ENCODE results near the gene VCL.
"Not testable (repeated sequence)": the region's sequence is repeated elsewhere in the genome, so short reads cannot be mapped to it uniquely, and the experiment has no call there.

Gene VCL

DNA sequence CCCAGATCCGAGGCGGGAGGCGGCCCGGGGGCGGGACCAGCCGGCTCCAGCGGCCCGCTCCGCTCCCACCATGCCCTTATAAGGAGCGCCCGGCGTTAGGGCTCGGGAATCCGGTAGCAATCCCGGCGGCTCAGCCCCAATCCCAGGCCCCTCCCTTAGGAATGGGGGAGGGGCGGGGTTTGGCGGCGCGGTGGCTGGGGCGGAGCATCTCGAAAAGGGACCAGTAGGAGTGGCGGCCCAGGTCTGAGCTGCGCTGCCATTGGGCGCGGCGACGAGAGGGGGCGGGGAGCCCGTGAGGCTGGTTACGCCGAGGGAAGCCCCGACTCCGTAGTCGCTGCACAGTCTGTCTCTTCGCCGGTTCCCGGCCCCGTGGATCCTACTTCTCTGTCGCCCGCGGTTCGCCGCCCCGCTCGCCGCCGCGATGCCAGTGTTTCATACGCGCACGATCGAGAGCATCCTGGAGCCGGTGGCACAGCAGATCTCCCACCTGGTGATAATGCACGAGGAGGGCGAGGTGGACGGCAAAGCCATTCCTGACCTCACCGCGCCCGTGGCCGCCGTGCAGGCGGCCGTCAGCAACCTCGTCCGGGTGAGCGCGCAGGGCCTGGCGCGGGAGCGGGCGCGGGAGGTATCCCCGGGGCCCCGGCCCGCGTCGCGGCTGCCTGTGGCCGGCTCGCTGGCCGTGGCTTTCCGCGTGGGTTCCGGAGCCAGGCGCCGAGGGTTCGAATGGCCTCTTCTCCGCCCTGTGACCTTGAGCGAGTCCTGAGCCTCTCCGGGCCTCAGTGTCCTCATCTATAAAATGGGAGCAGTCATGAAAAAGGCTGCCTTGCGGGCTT lies at the start of gene VCL:
TSS of gene VCL (plus strand) at position 330 of the 836 bp plus-strand sequence. CDS start at position 422, 92 bp downstream.
- peak; percentile 96 for DNase-seq (ENCODE audit: low read depth)

DNA sequence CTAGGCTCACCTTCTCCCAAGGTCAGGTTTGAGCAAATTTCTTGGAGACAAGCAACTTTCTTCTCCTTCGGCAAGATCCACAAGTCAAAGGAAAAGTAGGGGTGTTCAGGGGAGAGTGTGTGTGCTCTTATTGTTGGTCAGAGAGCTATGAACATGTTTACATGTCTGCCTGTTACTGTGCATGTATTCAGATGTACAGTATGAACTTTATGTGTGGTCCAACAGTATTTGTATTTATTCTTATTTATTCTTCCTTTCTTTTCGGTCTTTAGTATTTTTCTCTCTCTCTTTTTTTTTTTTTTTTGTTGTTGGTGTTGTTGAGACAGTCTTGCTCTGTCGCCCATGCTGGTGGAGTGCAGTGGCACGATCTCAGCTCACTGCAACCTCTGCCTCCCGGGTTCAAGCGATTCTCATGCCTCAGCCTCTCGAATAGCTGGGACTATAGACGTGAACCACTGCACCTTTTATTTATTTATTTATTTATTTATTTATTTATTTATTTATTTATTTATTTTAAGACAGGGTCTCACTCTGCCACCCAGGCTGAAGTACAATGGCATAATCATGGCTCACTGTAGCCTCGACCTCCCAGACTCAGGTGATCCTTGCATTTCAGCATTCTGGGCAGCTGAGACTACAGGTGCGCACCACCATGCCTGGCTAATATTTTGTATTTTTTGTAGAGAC lies 48.8 kb upstream of the VCL start:
- DNase-seq (ENCODE audit: low read depth) = no peak

DNA sequence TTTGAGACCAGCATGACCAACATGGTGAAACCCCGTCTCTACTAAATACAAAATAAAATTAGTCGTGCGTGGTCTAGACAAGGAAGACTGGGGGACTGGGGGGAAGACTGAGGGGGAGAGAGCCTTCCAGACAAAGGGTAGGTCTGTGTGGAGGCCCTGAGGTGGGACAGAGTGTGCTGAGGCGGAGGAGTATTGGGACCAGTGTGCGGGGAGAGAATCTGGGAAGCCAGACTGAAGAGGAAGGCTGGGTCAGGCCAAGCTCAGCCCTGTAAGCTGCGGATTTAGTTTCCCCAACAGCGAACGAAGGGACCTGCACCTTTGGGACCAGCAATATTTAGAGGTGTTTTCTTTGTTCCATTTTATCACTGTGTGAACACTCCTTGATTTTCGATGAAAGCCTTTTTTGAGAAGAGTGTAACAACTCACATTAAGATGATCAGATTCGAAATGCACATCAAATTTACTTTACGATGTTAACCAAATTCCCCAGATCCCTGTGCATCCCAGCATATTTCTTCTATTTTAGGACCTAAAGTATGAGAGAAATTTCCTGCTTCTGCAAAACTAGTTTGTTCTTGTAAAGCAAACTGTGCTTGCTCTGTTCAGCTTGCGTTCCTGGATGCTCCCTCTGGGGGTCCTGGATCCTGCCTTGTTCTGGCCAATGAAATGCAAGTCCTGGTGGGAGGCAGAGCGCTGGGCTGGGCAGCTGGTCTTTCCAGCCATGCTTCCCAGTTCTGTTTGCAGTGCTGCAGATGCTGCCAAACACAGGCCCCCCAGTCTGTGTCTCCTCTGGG lies 47.6 kb upstream of the VCL start:
- no peak for DNase-seq (ENCODE audit: low read depth)

DNA sequence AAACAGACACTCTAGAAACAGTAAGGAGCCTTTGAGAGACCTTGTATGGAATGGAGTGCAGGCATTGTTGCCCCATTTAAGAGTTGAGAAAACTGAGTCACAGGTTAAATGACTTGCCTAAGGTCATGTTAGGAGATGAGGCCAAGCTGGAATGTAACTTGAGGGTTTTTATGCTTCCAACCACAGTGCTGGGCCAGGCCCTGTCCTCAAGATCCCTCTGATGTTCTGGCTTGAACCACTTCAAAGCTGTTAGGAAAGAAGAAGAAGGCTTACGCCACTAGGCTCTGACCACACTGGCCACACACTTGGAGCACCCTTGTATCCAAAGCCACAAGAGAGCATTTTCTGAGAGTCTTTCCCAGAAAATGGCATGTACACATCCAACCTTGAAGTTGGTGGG lies 44.3 kb upstream of the VCL start:
- DNase-seq (ENCODE audit: low read depth) = no peak

DNA sequence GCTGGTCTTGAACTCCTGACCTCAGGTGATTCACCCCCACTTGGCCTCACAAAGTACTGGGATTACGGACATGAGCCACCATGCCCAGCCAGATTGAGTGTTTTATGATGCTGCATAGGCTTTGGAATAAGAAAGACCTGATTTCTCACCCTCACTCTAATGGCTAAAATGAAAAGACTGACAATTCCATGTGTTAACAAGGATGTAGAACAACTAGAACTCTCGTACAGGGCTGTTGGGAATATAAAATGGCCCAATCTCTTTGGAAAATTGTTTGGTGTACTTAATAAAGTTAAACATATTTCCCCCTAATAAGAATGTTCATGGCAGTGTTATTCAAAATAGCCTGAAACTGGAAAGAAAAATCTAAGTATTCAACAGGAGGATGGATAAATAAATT lies 43.2 kb upstream of the VCL start:
- DNase-seq (ENCODE audit: low read depth) = no peak

DNA sequence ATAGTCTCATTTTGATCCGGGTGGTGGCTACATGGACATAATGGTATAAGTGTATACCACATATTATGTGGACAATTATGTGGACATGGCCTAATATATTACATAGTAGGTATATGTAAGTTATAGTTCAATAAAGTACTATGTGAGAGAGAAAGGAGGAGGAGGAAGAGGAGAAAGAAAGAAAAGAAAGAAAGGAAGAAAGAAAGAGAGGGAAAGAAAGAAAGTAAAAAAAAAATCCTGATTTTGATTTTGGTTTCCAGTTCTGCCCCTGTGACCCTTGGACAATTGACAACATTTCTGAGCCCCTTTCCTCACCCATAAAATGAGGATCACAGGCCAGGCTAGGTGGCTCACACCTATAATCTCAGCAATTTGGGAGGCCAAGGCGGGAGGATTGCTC lies 42.2 kb upstream of the VCL start:
- DNase-seq (ENCODE audit: low read depth) = no peak

DNA sequence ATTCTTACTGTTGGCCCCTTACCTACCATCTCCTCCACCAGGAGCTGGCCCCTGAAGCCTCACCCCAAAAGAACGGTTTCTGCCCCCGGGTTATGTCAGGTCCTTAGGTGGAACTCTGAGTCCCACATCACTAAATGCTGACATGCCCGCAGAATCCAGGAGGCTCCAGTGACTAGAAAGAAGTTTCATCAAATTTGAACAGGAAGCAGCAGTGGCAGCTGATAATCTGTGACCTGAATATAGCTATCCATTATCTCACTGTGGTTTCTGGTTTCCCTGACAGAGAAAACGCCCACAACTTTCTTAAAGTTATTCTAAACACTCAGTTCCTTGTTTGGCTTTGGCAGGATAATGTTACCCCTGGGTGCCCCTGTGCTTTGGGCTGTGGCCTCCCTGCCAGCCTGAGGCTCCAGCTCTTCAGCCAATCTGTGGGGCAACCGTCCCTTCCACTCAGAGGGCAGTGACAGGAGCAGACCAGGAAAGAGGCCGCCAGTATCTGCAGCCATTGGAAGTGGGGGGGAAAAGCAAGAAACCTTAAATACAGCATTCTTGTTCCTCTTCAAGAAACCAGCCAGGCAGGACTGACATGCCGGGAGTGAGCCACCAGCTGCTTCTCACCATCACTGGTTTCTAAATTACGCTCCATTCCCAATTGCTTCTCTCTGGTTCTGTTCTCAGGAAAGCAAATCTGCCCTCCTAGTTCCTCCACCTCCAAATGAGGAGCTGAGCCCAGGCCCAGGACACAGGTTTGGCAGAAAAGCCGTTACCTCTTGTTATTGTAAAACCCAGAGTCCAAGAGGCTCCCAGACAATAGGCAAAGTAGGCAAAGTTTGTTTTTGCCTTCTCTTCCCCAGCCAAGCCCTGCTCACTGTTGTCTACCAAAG lies 41.2 kb upstream of the VCL start:
- no peak for DNase-seq (ENCODE audit: low read depth)

DNA sequence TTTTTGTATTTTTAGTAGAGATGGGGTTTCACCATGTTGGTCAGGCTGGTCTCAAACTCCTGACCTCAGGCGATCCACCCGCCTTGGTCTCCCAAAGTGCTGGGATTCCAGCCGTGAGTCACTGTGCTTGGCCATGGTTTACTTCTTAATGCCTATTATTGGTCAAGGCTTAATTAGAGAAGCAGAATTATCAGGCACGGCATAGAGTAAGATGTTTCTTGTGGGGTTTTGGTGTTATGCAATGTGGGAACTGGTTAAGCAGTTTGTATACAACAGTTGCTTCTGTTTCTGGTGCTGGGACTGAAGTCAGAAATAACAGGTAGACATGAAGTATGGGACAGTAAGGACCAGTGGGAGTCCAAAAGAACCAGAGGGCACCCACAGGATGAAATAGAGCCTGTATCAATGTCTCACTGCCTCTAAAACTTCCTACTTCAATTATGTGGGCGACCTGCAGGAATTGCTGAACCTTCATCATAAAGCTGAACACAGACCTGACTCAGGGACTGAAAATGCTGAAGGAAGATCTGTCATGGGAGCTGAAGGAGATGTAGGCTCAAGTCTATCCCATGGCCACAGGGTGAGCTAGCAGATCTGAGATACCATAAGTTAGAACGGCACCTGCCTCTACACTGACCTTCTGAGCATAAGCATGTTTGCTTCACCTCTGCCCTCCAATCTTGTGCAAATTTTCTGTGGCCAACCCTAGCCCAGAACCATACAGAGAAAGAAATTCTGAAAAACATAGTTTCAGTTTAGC lies 38.3 kb upstream of the VCL start:
- no peak for DNase-seq (ENCODE audit: low read depth)

DNA sequence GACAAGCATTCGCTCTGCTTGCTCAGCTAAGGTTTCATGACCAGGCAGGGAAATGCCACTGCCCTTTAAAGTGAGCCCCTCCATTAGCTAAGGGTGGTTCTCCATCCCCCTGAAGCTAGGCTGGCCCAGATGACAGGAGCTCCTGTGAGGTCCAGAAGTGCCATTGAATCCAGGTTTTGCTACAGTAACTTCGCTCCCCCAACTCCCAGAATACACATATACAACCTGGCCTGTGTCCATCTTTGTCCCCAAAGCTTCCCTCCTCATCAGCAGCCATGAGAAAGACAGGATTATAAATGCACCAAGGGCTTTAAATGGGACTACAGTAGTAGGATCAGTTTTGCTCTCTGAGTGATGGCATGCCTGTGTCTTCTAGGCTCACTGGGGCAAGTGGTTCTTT lies 35.5 kb upstream of the VCL start:
- no peak for DNase-seq (ENCODE audit: low read depth)

DNA sequence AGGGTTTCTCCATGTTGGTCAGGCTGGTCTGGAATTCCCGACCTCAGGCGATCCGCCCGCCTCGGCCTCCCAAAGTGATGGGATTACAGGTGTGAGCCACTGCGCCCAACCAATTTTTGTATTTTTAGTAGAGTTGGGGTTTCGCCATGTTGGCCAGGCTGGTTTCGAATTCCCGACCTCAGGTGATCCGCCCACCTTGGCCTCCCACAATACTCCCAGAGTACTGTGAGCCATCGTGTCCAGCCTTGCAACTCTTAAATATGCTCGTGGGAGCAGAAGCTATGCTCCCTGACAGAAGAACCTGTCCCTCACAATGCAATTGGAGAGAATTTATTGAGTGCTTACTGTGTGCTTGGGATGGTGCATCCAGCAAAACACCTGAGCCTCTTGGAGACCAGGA lies 34.4 kb upstream of the VCL start:
- not testable (repeated sequence) for DNase-seq (ENCODE audit: low read depth)

DNA sequence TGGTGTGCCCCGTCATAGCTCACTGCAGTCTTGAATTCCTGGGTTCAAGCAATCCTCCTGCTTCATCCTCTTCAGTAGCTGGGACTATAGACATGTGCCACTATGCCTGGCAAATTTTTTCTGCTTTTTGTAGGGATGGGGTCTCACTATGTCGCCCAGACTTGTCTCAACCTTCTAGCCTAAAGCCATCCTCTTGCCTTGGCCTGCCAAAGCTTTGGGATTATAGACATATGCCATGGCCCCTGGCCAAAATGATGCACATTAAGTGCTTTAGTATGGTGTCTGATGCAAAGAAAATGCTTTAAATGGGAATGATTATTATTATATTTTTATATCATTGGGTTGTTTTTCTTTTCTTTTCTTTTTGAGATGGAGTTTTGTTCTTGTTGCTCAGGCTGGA lies 33.2 kb upstream of the VCL start:
- DNase-seq (ENCODE audit: low read depth) = no peak

DNA sequence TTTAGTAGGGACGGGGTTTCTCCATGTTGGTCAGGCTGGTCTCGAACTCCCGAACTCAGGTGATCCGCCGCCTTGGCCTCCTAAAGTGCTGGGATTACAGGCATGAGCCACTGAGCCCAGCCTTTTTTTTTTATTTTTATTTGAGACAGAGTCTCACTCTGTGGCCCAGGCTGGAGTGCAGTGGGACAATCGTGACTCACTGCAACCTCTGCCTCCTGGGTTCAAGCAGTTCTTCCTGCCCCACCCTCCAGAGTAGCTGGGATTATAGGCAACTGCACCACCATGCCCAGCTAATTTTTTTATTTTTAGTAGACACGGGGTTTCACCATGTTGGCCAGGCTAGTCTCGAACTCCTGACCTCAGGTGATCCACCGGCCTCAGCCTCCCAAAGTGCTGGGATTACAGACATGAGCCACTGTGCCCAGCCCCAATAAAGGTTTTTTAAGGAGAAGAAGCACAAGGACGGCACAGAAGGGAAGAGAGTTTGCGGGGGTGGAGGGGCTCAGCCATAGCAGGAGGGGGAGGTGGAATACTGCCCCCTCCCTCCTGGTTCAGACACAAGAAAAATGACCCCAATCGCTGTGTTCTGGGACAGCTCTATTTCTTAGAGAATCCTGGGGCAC lies 32.5 kb upstream of the VCL start:
- not testable (repeated sequence) for DNase-seq (ENCODE audit: low read depth)

DNA sequence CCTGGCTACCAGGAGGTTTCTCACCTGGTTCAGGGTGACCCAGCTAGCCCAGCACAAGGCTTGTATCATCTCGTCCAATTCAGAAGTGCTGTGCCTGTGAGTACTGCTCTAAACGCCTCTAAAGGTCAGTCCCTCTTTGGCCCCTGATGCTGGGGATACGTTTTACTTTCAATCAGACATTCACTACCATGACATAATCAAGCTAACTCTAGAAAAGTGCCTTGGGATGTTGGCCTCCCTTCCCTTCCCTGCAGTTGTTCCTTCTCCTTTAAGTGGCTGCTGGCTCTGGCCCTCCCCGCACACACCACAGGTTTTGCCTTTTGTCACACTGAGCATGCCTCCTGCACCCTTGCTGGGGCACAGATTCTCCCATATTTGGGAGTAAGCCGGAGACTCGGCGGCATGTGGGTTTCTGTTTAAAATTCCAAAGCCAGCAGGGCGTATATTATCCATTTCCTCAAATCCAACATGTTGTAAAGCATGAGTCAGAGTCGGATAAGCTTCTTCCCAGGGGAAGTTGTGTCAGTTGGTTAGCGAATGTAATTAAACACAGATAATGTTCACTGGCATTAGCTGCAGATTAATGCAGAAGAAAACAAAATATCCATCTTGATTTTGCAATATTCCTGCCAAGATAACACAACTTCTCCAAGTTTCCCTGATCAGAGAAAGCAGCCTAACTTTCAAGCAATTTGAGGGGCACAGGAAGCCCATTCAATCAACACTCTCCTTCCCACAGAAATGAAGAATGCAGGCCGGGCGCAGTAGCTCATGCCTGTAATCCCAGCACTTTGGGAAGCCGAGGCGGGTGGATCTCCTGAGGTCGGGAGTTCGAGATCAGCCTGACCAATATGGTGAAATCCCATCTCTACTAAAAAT lies 31.8 kb upstream of the VCL start:
- DNase-seq (ENCODE audit: low read depth) = peak; percentile 95

DNA sequence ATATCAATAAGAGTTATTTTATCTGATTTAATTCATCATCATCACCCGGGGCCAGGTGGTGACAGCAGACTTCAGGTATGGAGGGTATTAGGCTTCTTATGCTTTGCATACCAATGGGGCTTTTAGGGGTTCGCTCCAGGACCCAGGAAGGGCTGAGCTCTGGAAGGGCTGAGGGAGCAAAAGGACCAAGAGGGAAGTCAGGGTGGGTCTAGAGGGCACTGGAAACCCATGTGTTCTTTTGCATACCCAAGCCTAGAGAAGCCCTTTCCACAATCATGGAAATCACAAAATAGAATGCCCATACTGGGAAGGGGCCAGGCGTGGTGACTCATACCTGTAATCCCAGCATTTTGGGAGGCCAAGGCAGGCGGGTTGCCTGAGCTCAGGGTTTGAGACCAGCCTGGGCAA lies 30.9 kb upstream of the VCL start:
- DNase-seq (ENCODE audit: low read depth) = no peak

DNA sequence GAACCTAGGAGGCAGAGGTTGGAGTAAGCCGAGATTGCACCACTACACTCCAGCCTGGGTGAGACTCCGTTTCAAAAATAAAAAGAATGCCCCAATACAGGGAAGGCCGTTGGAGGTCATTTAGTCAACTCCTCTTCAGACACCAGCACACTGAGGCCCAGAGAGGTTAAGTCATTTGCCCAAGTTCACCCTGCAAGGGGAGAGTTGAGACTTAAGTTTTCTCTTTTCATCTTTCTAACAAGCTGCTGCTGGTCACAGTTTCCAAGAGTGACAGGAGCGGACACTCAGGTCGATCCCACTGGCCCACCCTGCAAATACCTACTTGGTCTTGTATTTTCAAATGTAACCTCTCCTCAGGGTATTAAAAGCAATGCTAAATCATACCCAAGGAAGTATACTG lies 30.4 kb upstream of the VCL start:
- DNase-seq (ENCODE audit: low read depth) = no peak

DNA sequence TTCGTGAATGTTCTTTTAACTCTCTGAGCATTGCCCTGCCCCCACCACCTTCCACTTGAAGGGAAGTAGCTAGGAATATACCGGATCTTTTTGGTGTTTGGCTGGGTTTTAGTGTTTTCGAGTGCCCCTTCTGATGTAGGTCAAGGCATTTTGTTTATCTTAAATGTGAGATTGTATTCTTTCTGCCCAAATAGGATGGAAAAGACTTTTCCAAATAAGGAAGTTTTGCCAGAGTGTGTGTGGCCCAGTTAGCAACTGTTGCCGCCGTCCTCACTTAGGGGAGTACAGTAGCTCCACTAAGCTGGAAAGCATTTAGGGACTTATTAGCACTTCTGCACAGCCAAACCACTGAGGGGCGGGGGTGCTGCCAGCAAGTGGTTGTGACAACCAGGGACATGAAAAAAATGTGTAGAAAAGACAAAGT lies 29.8 kb upstream of the VCL start:
- DNase-seq (ENCODE audit: low read depth) = no peak

DNA sequence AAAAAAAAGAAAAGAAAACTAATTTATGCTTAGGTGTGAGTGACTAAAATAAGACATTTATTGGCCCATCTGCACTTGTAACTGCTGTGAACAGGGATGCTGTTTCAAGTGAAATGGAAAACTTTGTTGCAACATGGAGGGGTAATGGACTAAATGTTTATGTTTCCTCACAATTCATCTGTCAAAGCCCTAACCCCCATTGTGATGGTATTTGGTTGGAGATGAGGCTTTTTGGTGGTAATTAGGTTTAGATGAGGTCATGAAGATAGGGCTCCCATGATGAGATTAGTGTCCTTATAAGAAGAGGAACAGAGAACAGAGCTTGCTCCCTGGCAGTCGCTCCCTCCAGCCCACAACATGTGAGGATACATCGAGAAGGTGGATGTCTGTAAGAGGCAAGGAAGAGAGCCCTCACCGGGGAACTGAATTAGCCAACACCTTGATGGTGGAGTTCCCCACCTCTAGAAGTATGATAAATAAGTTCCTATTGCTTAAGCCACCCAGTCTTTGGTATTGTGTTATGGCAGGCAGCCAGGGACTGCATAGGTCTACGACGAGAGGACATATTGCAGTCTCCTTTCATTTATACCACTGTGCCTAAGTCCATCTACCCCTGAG lies 28.6 kb upstream of the VCL start:
- DNase-seq (ENCODE audit: low read depth) = no peak

DNA sequence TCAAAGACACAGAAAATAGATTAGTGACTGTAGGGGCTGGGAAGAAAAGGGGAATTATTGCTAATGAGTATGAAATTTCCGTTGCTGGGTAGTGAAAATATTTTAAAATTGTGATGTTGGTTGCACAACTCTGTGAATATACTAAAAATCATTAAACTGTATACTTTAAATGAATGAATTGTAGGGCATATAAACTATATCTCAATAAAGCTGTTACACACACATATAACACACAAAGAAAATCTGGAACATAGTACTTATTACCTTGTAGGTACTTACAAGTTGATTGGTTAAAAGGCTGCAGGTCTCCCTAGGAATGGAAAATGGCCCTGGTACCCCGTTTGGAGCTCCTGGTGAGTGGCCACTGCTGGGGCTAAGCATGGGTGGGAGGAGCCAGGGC lies 27.1 kb upstream of the VCL start:
- no peak for DNase-seq (ENCODE audit: low read depth)

Data from fibroblast of the conjunctiva (primary cell).